NOMO-1 treated with dmso at 0.1 percent for 144 hours (cell line): ENCODE measurements around the gene LY6G6C.
A peak's percentile ranks its signal among the peaks of the same experiment; 100 is the strongest.
"Not testable (repeated sequence)": the region's sequence is repeated elsewhere in the genome, so short reads cannot be mapped to it uniquely, and the experiment has no call there.

Source experiments
- DNase-seq: peaks from one replicate; lab custom pipeline; 2025; ENCODE audit not compliant: unreplicated experiment; lab: John Stamatoyannopoulos, UW

LY6G6C gene

DNA sequence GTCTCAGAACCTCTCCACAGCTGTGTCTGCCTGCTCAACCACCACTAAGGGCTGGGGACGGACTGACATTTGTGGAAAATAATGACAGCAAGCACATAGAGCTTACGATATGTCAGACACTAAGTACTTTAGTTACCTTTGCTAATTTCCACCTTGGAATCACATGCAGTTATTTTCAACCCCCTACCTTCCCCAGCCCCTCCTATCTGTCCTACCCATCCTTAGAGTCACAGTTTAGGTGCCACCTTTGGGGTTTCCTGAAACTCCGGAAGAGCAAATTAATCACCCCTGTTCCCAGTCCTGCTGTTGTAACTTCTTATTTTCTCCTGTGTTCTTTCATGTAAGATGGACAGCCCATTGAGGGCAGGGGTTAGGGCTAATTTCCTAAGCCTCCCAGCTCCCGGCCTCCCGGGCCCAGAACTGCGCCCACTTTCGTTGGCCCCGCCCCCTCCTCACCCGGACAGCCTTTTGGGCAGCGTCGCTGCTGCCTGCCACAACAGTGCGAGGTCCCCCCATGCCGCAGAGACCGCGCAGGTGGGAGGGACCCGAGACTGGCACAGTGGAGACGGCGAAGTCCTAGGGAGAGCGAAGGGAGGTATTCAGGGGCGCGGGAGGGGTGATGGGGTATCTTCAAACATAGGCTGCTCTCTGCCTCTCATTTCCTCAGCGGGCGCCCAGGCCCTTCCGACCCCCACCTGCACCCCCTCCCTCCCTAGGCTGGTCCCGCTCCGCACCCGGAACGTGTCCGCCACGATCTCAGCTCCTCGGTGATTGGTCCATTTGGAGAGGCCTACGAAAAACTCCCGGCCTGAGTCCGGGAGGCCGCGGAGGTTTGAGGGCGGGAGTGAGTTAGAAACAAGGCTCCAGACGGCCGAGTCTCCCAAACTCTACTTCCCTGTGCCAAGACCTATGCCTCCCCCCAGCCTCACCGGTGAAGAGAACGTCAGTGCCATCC is 6.4 kb upstream of the LY6G6C start:
- peak; percentile 69 for DNase-seq

DNA sequence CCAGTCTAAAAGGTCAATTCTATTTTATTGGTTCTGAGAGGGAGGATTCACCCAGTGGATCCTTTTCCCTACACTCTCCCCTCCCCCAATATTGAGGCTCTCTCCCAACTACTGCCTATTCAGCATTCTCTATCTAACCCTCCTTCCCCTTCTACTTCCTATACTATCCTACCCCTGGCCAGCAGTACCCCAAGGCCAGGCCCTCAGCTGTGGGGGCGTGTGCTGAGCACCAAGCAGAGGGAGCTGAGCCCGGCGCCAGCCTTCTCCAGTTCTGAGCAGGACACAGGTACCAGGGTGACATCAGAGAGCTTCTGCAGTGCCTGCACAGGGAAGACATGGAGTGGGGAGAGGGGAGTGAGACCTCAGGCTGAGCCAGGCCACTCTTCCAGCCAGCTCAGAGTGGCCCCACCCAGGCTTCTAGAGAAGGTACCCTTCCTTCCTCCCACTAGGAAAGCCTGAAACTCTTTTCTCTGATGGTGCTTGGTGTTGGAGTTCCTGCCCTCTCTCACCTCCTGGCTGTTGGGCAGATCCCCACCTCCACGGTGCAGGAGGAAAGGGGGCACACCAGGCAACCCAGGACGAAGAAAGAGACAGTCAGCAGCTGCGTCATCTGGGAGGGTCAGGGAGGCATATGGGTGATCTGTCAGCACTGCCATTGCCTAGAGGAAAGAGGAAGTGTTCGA is 5.6 kb upstream of the LY6G6C start:
- no peak for DNase-seq

DNA sequence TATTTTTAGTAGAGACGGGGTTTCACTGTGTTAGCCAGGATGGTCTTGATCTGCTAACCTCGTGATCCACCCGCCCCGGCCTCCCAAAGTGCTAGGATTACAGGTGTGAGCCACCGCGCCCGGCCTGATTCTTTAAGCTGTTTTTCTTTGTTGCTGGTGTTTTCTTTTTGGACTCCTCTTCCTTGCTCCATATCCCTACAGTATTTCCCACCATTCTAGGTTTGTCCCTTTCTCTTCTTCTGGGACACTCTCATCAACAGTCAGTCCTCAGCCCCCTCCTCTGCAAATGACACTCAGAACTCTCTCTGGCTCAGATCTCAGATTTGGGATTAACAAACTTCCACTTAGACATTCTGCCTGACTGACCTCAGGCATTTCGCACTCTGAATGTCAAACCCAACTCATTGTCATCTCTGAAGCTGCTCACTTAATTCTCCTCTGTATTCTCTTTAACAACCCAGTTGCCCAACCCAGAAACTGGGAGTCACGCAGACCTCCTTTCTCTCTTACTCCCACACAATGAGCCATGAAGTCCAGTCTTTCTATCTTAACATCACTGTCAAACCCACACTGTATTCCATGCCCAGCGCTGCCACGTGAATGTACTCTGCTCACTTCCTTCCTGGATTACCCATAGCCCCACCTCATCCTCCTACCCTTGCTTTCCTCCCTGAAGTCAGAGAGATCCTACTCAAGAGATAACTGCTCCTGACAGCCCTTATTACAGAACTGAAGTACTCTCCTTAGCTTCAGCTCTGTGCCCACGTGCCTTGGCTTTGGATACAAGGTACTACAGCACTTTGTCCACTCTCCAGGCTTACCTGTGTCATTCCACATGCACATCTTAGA is 4.2 kb upstream of the LY6G6C start:
- no peak for DNase-seq

DNA sequence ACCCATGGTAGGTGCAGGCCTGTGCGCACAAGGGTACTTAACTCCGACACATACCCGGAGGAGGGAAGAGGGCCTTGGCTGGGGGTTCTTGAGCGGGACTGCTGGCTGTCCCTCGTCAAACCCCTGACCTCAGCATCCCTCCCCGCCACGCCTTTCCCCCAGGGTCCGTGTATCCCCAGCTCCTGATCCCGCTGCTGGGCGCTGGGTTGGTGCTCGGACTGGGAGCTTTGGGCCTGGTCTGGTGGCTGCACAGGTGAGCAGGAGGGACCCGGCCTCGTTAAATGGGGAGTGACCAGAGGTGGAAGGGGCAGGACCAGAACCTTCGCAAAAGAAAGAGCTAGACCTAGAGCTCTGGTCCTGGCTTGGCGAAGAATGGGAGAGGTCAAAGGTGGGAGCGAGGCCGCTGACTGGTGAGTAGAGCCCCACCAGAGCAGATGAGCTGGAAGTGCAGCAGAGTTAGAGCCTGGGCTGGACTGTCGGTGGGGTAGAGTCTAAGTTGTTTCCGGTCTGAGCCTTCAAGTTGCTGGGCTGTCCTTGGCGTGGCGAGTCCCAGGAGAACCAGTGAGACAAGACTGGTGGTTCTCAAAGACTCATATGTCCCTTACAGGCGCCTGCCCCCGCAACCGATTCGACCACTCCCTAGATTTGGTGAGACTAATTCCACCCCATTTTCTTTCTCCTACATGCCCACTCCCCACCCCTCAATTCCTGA is 2.6 kb upstream of the LY6G6C start:
- DNase-seq = no peak

DNA sequence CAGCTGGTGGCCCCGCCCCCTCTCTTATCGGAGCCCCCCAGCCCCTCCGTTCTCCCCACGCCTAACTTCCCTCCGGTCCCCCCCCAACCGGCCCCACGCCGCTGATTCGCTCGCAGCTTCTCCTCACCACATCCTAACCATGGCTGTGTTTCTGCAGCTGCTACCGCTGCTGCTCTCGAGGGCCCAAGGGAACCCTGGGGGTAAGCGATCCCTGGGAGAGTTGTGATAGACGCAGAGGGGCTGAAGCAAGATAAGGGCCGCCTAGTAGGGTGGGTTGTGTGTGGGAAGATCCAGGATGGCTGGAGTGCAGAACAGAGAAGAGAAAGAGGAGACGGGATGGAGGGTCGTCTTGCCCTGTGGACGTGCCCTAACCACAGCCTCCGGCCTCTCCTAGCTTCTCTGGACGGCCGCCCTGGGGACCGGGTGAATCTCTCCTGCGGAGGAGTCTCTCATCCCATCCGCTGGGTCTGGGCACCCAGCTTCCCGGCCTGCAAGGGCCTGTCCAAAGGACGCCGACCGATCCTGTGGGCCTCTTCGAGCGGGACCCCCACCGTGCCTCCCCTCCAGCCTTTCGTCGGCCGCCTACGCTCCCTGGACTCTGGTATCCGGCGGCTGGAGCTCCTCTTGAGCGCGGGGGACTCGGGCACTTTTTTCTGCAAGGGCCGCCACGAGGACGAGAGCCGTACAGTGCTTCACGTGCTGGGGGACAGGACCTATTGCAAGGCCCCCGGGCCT is 1.9 kb upstream of the LY6G6C start, which contains the start of gene MPIG6B:
Gene MPIG6B (plus strand): TSS at position 129 of the 735 bp plus-strand sequence. CDS start 11 bp downstream, at position 140.
- no peak for DNase-seq

DNA sequence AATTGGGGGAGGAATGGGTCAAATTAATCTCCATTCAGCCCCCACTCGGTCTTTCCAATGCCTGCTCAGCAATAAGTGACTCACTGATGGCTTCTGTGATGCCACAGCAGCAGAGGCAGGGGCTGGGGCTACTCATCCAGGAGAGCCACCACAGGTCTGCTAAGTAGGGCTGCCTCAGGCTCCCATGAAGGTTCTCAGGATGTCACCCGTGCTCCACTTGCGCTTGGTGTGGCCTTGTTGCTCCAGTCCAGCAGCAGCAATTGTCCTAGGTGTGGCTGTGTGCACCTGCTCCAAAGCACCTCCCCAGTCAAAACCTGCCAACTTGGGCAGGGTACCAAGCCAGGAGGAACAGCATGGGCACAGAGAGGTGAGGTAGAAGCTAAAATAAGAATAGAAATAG is 627 bp upstream of the LY6G6C start:
- DNase-seq = no peak

DNA sequence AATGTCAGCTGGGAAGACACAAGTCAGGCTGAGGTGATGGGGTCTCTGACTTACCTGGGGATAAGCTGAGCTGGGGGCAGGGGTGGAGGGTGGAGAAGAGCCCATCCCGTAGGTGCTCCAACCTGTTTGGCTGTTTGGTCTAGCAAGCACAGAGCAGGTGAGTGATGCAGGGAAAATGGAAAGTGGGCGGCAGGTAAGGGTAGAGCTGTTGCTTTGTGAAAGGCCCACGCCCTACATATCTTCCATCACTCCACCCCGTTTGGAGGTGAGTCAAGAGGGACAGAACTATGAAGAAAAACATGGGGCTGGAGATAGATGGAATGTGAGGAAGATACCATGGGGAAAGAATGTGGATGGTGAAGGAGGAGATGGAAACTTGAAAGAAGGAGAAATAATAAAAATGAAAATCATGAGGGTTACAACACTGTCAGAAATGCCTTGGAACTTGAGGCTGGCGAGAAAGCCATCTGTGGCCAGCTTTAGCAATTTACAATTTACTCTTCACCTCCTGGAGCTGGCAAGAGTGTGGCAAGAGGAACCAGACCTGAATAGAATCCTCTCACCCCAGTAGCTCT is 1.3 kb downstream of the LY6G6C start:
- DNase-seq = no peak

DNA sequence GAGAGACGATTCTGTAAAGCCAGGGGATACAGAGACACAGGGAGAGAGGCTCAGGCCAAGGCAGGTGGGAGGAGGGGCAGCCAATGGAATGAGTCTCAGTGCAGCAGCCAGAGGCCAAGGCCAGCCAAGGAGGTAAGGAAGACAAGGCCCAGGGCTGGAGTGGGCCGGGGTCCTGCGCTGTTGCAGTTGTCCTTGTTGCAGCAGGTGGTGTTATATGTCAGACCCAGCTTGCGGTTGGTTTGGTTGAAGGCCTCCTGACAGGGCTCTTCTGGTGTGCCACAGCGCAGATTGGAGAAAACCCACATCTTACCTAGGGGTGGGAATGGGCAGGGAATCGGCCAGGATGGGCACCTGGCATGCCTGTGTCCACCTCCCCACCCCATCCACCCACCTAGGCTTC is 2.5 kb downstream of the LY6G6C start:
- DNase-seq = no peak

DNA sequence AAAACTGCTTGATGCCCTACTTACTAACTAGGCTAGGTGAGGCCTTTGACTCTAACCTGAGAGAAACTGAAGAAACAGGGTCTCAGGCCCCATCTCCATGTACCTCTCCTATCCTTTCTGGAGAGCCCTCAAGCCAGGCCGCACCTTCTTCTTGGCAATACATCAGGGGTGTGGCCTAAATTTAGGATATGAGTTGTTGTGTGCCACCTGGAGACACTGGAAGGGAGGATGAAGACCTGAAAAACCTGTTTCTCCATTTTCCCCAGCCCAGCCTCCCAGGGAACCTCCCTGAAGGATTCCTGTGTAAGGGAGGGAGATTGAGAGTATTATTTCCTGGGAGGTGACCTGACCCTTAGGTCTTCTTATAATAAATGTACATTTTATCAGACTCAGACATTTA is 3.3 kb downstream of the LY6G6C start:
- DNase-seq = no peak

DNA sequence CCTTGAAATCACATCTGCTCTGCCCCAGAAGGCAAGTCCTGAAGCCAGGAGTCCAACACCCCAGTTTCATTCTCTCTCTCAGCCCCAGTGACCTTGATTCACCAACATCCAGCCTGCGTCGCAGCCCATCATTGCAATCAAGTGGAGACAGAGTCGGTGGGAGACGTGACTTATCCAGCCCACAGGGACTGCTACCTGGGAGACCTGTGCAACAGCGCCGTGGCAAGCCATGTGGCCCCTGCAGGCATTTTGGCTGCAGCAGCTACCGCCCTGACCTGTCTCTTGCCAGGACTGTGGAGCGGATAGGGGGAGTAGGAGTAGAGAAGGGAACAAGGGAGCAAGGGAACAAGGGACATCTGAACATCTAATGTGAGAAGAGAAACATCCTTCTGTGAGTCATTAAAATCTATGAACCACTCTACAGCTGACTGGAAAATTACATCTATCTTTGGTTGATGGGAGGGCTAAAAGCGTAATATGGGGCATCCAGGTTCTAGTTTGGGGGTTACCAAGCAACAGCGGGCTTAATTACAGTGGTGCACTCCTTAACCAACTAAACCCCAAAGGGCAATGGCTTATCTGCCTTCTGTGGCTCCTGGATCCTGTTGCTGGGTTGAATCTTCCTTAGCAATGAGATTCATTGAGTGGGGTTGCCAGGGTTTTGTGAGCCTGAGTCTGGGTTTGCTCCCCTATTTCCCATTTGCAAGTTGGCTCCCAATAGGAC is 3.9 kb downstream of the LY6G6C start:
- no peak for DNase-seq

DNA sequence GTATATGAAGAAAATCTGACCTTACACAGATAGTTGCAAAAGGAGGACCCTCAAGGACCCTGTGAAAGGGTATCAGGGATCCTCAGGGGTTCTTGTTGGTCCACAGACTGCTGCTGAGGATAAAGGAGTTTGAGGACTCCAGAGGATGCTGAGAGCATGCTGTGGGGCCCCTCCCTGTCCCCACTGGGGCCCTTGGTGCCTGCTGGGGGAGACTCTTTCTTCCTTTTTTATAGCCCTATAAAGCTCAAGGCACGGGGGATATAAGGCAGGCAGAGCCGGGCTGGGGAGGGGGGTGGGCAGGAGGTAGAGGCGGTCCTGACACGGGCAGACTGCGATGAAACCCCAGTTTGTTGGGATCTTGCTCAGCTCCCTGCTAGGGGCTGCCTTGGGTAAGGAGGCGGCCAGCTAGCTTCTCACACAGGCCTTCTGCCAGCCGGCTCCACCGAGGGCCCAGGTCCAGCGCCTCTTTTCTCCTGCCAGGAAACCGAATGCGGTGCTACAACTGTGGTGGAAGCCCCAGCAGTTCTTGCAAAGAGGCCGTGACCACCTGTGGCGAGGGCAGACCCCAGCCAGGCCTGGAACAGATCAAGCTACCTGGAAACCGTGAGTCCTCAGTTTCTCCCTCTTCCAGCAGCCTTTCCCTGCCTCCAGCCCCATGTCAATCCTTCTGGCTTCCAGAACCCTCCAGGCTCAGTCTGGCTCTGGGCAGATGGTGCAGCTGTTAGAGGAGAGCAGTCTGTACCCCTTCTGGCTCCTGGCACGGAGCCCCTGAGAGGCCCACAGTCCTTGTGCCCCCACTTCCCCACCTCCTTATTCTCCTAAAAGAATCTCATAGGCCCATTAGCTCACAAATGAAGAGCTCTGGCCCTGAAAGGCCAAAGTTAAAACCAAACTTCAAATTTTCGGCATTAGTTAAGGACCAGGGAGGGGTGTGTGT is 6.3 kb downstream of the LY6G6C start, which contains the start of gene LY6G6D:
Gene LY6G6D (plus strand): TSS at position 327 of the 937 bp plus-strand sequence. CDS start 8 bp downstream, at position 335.
- DNase-seq = no peak

DNA sequence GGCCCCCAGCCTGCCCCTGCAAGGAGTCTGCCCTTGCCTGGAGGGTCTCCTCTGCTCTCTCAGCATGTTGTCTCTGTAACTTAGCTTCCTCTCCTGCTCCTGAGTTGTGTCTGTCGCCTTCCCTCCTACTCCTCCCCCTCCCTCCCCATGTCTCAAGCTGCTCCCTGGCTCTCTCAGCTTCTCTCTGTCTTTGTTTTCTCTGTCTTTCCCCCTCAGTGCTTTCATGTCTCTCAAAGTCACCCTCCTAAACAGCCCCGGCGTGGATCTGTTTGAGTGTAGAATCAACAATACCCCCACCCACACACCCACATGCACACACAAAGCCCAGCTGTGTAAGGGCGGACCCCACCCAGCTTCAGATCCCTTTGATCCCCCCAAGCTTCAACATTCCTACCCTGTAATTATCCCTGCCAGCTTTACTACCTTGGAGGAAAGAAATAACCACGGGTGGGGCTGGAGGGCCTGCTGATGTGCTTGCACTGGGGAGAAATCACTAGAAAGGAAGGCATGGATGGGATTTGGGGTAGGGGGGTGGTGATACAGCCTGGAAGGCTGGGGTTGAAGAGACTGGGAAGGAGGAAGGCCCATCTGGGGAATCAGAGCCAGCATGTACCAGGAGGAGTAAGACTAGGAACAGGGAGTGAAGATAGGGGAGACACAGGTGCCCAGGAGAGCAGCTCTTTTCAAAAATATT is 7.4 kb downstream of the LY6G6C start:
- no peak for DNase-seq

DNA sequence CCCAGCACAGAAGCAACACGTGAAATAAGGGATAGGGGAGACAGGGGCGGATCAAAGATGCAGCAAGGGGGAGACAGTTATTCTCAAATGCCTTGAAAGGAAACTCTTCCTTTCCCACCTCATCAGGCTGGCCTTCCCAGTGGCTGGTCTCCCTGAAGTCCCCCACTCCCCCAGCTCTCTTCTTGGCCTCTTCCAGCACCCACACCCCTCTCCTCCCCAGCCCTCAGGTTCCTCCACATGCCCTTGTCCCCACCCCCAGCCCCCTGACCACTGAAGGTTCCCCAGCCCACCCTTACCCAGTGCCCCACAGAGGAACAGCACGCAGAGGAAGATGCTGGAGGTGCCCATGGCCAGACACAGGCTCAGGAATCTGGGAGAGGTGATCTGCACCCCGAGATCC is 8.1 kb downstream of the LY6G6C start:
- DNase-seq = no peak

DNA sequence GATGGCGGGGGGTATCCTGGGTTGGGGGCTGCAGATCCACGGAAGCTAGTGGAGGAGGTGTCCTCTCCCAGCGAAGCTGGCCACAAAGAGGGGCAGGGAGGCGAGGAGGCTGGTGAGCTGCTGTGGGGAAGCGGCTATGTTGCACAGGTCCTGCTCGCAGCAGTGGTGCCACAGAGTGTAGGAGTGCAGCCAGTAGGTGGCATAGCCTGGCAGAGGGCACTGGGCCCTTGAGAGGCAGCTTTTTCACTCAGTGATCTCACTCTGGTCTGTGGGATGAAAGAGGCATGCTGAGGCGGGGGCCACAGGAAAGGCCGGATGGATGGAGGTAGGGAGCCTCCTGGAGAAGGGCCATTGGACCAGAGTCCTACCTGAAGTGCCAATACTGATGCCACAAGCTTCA is 9.2 kb downstream of the LY6G6C start:
- DNase-seq = no peak

DNA sequence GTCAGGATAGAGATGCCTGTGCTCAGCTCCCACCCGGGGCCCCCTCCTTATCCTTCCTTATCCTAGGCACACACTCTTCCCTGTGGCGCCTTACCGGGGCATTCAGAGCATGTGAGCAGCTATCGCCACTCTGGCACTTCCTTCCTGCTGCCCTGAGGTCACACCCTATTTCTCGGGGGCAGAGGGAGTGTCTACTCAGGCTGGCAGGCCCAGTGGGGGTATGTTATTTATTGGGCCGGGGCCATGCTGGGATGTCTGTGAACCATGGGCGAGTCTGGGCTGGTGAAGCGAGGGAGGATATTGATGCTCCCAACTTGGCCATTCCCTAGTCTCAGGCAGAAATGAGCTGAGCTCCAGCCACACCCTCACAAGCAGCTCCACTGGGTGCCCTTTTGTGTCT is 10.3 kb downstream of the LY6G6C start:
- DNase-seq = peak; percentile 19

DNA sequence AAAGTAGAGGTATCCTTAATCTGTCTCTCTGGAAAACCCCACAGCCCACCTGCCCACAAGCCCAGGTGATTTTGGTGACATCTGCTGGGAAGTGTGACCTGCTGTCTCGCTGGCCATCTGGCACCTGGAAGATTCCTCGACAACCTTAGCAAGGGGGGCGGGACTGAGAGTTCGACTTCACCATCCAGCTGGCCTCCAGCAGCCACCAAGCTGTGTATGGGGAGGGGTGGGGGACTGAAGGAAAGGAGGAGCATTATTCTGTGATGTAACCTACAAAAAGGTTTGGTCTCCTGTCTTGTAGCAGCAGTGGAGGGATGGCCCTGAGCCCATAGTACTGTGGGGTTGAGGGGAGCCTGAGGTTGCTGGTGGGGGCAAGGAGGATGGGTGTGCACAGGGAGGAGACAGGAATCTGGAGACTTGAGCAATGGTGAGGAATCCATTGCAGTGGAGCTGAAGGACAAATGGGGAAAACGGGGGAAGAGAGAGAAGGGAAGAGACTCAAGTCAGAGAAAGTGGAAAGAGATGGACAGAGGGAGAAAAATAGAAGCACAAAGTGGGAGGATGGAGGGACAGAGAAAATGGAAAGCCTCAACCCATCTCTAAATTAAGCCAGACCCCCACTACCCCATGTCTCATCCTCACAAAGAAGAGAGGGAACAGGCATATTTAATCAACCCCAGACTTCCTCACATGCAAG is 10.9 kb downstream of the LY6G6C start:
- DNase-seq = no peak

DNA sequence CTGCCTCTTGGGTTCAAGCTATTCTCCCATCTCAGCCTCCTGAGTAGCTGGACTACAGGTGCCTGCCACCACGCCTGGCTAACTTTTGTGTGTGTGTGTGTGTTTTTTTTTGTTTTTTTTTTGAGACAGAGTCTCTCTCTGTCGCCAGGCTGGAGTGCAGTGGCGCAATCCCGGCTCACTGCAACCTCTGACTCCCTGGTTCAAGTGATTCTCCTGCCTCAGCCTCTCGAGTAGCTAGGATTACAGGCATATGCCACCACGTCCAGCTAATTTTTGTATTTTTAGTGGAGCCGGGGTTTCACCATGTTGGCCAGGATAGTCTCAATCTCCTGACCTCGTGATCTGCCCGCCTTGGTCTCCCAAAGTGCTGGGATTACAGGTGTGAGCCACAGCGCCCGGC is 12.4 kb downstream of the LY6G6C start:
- not testable (repeated sequence) for DNase-seq
